Testis (tissue), 2 donors: ENCODE measurements around the gene CCDC137.

Experiments used
- POLR2A ChIP-seq: fragments of 450-650 bp; IDR thresholded peaks from one replicate; pipeline ENCODE4 v1.6.1; 2017; ENCODE audit warnings: antibody characterized with exemption, mild to moderate bottlenecking, moderate library complexity
- TF ChIP-seq, protein P1 (sequence below), 3 experiments: fragments of 450-650 bp in 2 of 3; fragments of 200-600 bp in 1 of 3; sonication (generic) in 1 of 3; IDR thresholded peaks; one replicate each; pipeline ENCODE4 v1.5.1; 2016 to 2019; ENCODE audit warnings: antibody characterized with exemption in 3 of 3, mild to moderate bottlenecking in 2 of 3, moderate library complexity in 1 of 3

DNA sequence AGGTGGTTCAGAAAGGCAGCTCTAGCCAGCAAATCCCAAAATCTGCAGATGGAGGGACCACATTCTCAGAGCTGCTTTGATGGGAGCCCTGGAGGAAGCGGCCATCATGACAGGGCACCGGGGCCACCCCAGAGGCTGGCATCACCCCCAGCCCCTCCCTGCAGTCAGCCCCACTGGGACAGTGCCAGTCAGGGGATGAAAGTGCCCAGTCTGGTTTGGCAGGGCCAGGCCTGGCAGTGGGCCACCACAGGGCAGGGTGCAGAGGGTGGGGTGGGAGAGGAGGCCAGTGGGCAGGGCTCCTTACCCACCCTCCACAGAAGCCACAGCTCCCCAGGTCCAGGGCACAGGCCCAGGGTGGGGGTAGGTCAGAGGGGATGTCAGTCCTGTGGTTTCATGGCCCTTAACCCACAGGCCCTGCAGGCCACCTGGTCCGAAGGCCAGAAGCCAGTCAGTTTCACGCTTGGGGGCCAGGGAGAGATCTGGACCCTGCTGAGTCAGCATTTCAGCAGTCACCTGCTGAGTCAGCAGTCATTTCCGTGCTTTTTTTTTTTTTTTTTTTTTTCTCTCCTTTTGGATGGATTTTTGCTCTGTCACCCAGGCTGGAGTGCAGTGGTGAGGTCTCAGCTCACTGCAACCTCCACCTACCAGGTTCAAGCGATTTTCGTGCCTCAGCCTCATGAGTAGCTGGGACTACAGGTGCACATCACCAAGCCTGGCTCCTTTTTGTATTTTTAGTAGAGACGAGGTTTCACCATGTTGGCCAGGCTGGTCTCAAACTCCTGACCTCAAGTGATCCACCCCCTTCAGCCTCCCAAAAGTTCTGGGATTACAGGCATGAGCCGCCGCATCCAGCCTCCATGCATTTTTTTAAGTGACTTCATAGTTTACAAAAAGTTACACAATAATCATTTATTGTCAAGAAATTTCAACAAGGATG lies 55.9 kb downstream of the CCDC137 start:
- TF ChIP-seq, protein P1, sequence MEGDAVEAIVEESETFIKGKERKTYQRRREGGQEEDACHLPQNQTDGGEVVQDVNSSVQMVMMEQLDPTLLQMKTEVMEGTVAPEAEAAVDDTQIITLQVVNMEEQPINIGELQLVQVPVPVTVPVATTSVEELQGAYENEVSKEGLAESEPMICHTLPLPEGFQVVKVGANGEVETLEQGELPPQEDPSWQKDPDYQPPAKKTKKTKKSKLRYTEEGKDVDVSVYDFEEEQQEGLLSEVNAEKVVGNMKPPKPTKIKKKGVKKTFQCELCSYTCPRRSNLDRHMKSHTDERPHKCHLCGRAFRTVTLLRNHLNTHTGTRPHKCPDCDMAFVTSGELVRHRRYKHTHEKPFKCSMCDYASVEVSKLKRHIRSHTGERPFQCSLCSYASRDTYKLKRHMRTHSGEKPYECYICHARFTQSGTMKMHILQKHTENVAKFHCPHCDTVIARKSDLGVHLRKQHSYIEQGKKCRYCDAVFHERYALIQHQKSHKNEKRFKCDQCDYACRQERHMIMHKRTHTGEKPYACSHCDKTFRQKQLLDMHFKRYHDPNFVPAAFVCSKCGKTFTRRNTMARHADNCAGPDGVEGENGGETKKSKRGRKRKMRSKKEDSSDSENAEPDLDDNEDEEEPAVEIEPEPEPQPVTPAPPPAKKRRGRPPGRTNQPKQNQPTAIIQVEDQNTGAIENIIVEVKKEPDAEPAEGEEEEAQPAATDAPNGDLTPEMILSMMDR (IDR thresholded peaks at IDR 0.05): no peak
- TF ChIP-seq POLR2A: no peak
